Large intestine (tissue), 12 donors: ENCODE measurements around the gene IFT22. TPM values are rescaled to one million over a fixed set of nuclear protein-coding genes. Genes with fewer than 3 reads are reported as not detected.
A peak's percentile ranks its signal among the peaks of the same experiment; 100 is the strongest.

ENCODE experiments used
- DNase-seq, 2 donors: peaks; one replicate each; pipeline versions ENCODE4 v3.0.0 to v3.0.0-alpha.2; 2013
- H3K27ac ChIP-seq: one replicate; pipeline ENCODE4 v1.5.1; 2013; ENCODE audit warnings: low read length
- H3K27me3 ChIP-seq: 2 replicates; pipeline ENCODE4 v1.6.1; 2013; ENCODE audit warnings: low read length; ENCODE audit not compliant: control insufficient read depth, insufficient read depth
- H3K36me3 ChIP-seq: 2 replicates; pipeline ENCODE4 v1.6.1; 2013; ENCODE audit warnings: low read length; ENCODE audit not compliant: control insufficient read depth, insufficient read depth
- H3K4me1 ChIP-seq: one replicate; pipeline ENCODE4 v1.6.1; 2013; ENCODE audit warnings: low read length; ENCODE audit not compliant: control insufficient read depth, insufficient read depth
- H3K4me3 ChIP-seq: one replicate; pipeline ENCODE4 v1.5.1; 2013; ENCODE audit warnings: low read length
- H3K9me3 ChIP-seq: one replicate; pipeline ENCODE4 v1.6.1; 2013; ENCODE audit warnings: mild to moderate bottlenecking, low read depth, low read length, moderate library complexity; ENCODE audit not compliant: control insufficient read depth
- WGBS: methylation state at CpG from one replicate; pipeline ENCODE4 v1.1.5; 2013; ENCODE audit warnings: low lambda C conversion rate; ENCODE audit not compliant: insufficient coverage; 5-methylcytosine and 5-hydroxymethylcytosine counted together
- long read RNA-seq, 11 donors: transcript quantifications; one replicate each; lab custom pipeline, GENCODE V29; 2026
- polyA plus RNA-seq: library from polyadenylated mRNA; unstranded; fragments of 120-200 nt; gene quantifications from one replicate; pipeline ENCODE4 v1.2.1, GENCODE V29; 2013

The IFT22 gene
- polyA plus RNA-seq, result 21.6 TPM
- long read RNA-seq, donor 1, partial matches to known transcripts, result 0 of 2 reads
- long read RNA-seq, donor 1, other reads (novel, unspliced or antisense), result 0 of 2 reads
- long read RNA-seq, donor 2, transcript IFT22-201 (5 exons, 1,130 nt), result major isoform, 5 of 5 reads
- long read RNA-seq, donor 2, partial matches to known transcripts, result 0 of 5 reads
- long read RNA-seq, donor 2, other reads (novel, unspliced or antisense), result 0 of 5 reads
- long read RNA-seq, donor 3, transcript IFT22-201 (5 exons, 1,130 nt), result major isoform, 6 of 12 reads
- long read RNA-seq, donor 3, partial matches to known transcripts, result 0 of 12 reads
- long read RNA-seq, donor 3, other reads (novel, unspliced or antisense), result 0 of 12 reads
- long read RNA-seq, donor 4, partial matches to known transcripts, result 0 of 4 reads
- long read RNA-seq, donor 4, other reads (novel, unspliced or antisense), result 0 of 4 reads
- long read RNA-seq, donor 5, partial matches to known transcripts, result 0 of 7 reads
- long read RNA-seq, donor 5, other reads (novel, unspliced or antisense), result 0 of 7 reads
- long read RNA-seq, donor 6, transcript IFT22-201 (5 exons, 1,130 nt), result major isoform, 8 of 12 reads
- long read RNA-seq, donor 6, partial matches to known transcripts, result 0 of 12 reads
- long read RNA-seq, donor 6, other reads (novel, unspliced or antisense), result 0 of 12 reads
- long read RNA-seq, donor 7, transcript IFT22-201 (5 exons, 1,130 nt), result major isoform, 5 of 9 reads
- long read RNA-seq, donor 7, partial matches to known transcripts, result 0 of 9 reads
- long read RNA-seq, donor 7, other reads (novel, unspliced or antisense), result 0 of 9 reads
- long read RNA-seq, donor 8, transcript IFT22-211 (3 exons, 2,272 nt), result minor isoform, 6 of 19 reads
- long read RNA-seq, donor 8, transcript IFT22-201 (5 exons, 1,130 nt), result major isoform, 10 of 19 reads
- long read RNA-seq, donor 8, partial matches to known transcripts, result 0 of 19 reads
- long read RNA-seq, donor 8, other reads (novel, unspliced or antisense), result 0 of 19 reads
- long read RNA-seq, donor 9, transcript IFT22-201 (5 exons, 1,130 nt), result major isoform, 8 of 10 reads
- long read RNA-seq, donor 9, partial matches to known transcripts, result 0 of 10 reads
- long read RNA-seq, donor 9, other reads (novel, unspliced or antisense), result 0 of 10 reads
- long read RNA-seq, donor 10, partial matches to known transcripts, result 0 of 6 reads
- long read RNA-seq, donor 10, other reads (novel, unspliced or antisense), result 0 of 6 reads
- long read RNA-seq, donor 11, transcript IFT22-201 (5 exons, 1,130 nt), result major isoform, 6 of 10 reads
- long read RNA-seq, donor 11, partial matches to known transcripts, result 0 of 10 reads
- long read RNA-seq, donor 11, other reads (novel, unspliced or antisense), result 0 of 10 reads

DNA sequence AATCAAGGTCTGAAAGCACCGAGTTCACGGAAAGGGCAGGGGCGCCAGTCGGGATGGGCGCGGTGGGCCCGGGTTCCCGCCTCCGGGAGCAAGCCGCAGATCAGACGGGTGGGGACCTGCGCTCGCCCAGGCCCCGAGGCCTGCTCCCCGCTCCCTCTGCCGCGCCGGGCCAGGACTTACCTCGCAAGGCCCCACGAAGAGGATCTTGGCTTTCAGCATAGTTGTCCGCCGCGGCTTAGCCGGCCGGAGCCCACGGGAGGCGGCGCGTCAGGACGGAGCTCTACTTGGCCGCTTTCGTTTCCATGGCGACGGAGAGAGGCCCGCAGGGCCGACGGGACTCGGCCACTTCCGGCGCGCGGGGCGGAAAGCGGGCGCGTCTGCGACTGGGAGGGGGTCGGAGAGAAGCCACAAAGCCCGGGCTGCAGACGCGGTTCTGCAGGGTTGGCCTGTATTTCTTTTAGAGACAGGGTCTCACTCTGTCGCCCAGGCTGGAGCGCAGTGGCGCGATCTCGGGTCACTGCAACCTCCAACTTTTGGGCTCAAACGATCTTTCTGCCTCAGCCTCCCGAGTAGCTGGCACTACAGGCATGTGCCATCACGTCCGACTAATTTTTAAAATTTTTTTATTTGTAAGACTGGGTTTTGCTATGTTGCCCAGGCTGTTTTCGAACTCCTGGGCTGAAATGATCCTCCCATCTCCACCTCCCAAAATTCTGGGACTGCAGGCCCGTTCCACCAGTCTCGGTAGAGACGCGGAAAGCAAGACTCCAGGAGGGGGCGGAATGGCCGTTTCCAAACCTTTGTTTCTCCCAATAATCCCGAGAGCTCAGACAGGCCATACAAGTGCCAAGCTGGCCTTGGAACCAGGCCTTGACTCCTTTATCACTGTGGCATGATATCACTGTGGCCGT is at the start of gene IFT22:
Gene IFT22 (minus strand): TSS at position 322 of the 911 bp plus-strand sequence. CDS start 103 bp downstream, at position 219.
- Histone ChIP-seq H3K27ac (peak within 1 kb of the TSS; percentile 70), H3K4me3 (peak within 1 kb of the TSS; percentile 80), H3K27me3 (no peaks in the 10 kb centered on the region), H3K36me3 (peaks cover 6% of the 10 kb centered on the region), H3K4me1 (peaks cover 13% of the 10 kb centered on the region), H3K9me3 (no peaks in the 10 kb centered on the region)
- 0% methylated on average over 1 of the region's 69 CpGs for WGBS
- peak; percentile 88 to 93 for DNase-seq

DNA sequence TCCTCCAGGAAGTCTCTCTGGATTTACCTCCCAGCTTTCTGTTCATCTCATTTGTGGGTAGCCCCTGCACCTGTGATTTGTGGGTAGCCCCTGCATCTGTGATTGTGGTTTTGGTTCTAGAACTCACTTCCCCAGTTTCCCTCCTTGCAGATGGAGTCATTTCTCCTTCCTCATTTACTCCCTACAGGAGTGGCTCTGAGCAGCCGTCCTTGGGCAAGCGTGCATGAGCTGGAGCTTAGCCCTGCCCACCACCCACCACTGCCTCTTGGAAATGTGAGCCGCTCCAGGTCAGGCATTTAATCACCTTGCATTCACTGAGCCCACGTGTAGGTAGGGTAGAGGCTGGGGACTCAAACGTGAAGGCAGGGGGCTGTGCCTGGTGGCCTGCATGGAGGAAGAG is 49.2 kb upstream of the IFT22 start:
- H3K4me3 ChIP-seq, result no peak overlapping the region
- no peaks in the 10 kb centered on the region for H3K27me3 ChIP-seq
- DNase-seq, result no peak
- no CpG with 5 or more reads among the region's 5 CpGs for WGBS
- H3K4me1 ChIP-seq, result no peaks in the 10 kb centered on the region
- H3K36me3 ChIP-seq, result no peaks in the 10 kb centered on the region
- no peak overlapping the region for H3K27ac ChIP-seq
- no peaks in the 10 kb centered on the region for H3K9me3 ChIP-seq

DNA sequence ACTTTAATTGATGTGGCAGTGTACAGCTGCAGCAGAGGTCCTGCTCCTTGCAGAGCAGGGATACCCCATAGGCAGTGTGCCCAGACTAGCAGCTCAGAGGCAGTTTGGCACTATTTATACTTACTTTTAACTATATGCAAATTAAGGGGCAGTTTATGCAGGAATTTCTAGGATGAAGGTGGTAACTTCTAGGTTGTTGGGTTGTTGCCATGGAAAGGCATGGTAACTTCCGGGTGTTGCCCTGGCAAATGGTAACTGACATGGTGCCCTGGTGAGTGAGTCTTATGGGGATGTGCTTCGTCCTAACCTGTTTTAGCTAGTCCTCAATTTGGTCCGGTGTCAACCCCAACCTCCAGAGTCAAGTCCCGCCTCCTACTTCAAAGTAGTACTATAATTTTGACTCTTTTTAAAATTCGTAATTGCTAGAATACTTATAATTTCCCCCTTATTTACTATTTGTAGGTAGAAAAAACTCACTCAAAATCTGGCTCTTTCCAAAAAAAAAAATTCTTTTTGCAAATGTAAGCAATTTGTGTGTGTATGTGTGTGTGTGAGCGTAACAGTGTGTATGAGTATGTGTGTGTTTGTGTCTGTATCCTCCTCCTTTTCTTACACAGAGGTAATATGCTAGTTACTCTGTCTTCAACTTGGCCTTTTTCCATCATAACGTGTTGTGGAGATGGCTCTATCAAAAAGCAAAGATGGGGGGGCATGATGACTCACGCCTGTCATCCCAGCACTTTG is 47.0 kb upstream of the IFT22 start:
- WGBS, result no CpG with 5 or more reads among the region's 8 CpGs
- H3K4me1 ChIP-seq, result peaks cover 5% of the 10 kb centered on the region
- no peak for DNase-seq
- no peak overlapping the region for H3K4me3 ChIP-seq
- no peak overlapping the region for H3K27ac ChIP-seq
- no peaks in the 10 kb centered on the region for H3K9me3 ChIP-seq
- no peaks in the 10 kb centered on the region for H3K36me3 ChIP-seq
- peaks cover 3% of the 10 kb centered on the region for H3K27me3 ChIP-seq

GRCh38 chr7:101367676-101368075 is 46.1 kb upstream of the IFT22 start:
- Histone ChIP-seq H3K27ac (no peak overlapping the region), H3K4me1 (peaks cover 5% of the 10 kb centered on the region), H3K9me3 (no peaks in the 10 kb centered on the region), H3K36me3 (no peaks in the 10 kb centered on the region), H3K4me3 (no peak overlapping the region), H3K27me3 (peaks cover 7% of the 10 kb centered on the region)
- no CpG with 5 or more reads among the region's 1 CpG for WGBS
- no peak for DNase-seq

GRCh38 chr7:101365956-101366355 is 44.3 kb upstream of the IFT22 start:
- H3K27me3 ChIP-seq, result peaks cover 15% of the 10 kb centered on the region
- H3K27ac ChIP-seq, result no peak overlapping the region
- peaks cover 5% of the 10 kb centered on the region for H3K4me1 ChIP-seq
- H3K4me3 ChIP-seq, result no peak overlapping the region
- WGBS, result no CpG with 5 or more reads among the region's 2 CpGs
- H3K9me3 ChIP-seq, result no peaks in the 10 kb centered on the region
- no peaks in the 10 kb centered on the region for H3K36me3 ChIP-seq
- no peak for DNase-seq

- 17% methylated on average over 5 of the region's 52 CpGs for WGBS
- Histone ChIP-seq H3K4me1 (peaks cover 5% of the 10 kb centered on the region), H3K4me3 (peak overlapping the region; percentile 48), H3K27me3 (peaks cover 15% of the 10 kb centered on the region), H3K36me3 (no peaks in the 10 kb centered on the region), H3K9me3 (no peaks in the 10 kb centered on the region), H3K27ac (no peak overlapping the region)
- DNase-seq, result peak; percentile 48 to 62
Observed at GRCh38 chr7:101363734-101364374, 42.2 kb upstream of the IFT22 start.

GRCh38 chr7:101363196-101363733 is 41.7 kb upstream of the IFT22 start:
- no peak overlapping the region for H3K27ac ChIP-seq
- WGBS, result no CpG with 5 or more reads among the region's 46 CpGs
- DNase-seq, result no peak
- H3K4me3 ChIP-seq, result peak overlapping the region; percentile 48
- H3K36me3 ChIP-seq, result no peaks in the 10 kb centered on the region
- peaks cover 5% of the 10 kb centered on the region for H3K4me1 ChIP-seq
- no peaks in the 10 kb centered on the region for H3K9me3 ChIP-seq
- H3K27me3 ChIP-seq, result peaks cover 15% of the 10 kb centered on the region

DNA sequence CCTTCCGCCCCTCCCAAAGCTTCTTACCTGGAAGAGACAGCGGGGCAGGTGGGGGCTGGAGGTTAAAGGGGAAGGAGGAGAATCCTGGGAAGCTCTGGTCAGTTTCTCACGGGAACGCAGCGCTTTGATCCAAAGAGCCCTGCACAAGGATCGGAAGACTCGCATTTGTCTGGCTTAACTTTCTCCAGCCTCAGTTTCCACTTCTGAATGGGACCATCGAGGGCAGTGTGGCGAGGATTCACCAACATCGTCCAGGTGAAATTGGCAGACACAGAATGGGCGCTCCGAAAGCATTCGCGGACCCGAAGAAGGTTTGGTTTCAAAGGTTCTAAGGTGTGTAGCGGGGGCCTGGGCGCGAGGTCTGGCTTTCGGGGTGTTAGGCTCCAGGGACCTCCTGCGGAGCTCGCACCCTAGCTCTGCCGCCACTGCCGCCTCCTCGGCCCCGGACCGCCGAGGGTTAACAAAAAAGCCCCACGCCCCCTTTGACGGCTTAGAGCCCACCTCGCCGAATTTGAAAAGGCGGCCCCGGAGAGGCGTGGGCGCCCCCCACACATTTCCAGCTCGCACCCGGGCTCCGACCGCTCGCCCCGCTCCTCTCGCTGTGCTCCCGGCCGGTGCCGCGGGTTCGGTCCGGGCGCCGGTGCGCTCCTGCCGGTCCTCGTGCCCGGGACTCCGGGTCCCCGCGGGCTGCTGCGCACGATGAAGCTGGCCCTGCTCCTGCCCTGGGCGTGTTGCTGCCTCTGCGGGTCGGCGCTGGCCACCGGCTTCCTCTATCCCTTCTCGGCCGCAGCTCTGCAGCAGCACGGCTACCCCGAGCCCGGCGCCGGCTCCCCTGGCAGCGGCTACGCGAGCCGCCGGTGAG is 41.0 kb upstream of the IFT22 start, which contains the start of gene COL26A1:
Gene COL26A1 (plus strand): TSS at position 542 of the 862 bp plus-strand sequence. CDS start 158 bp downstream, at position 700.
- peak within 1 kb of the TSS; percentile 48 for H3K4me3 ChIP-seq
- peak in 1 of 2 donors; percentile 8 for DNase-seq
- peaks cover 5% of the 10 kb centered on the region for H3K4me1 ChIP-seq
- no peaks in the 10 kb centered on the region for H3K9me3 ChIP-seq
- no peak within 1 kb of the TSS for H3K27ac ChIP-seq
- WGBS, result 0% methylated on average over 1 of the region's 76 CpGs
- peaks cover 15% of the 10 kb centered on the region for H3K27me3 ChIP-seq
- H3K36me3 ChIP-seq, result no peaks in the 10 kb centered on the region
